ENCODE data around the gene CEP170B. TPM values are rescaled to one million over a fixed set of nuclear protein-coding genes. Genes with fewer than 3 reads are reported as not detected.

CEP170B gene
- total and polyA plus RNA-seq, 9 of the 15 experiments (the other 6 are each of a cell fraction or from before 2014, with no cell fraction given), result 0.01 to 10.2 (median 2.2) TPM

- no peak overlapping the region for H3K4me3 ChIP-seq
- no peaks in the 10 kb centered on the region for H3K36me3 ChIP-seq (ENCODE audit: control insufficient read depth, insufficient read depth, low read length)
- no peak overlapping the region for H3K4me2 ChIP-seq (ENCODE audit: insufficient read depth, low read length)
- DNase-seq (ENCODE audit: extremely low read depth in 1 of 4, low spot score in 3 of 4) (no peak), ATAC-seq (no peak), FAIRE-seq (no peak)
- no peak overlapping the region for H2AFZ ChIP-seq (ENCODE audit: low read depth, low read length)
- intact Hi-C loops (cut with micrococcal nuclease) (no loop called here), in situ Hi-C loops (cut with MboI) (no loop called here)
- H3K4me1 ChIP-seq (replicated peaks in 1 of 2; ENCODE audit: control insufficient read depth in 2 of 2, insufficient read depth in 2 of 2, low read length in 2 of 2), result peaks cover 0 to 13% of the 10 kb centered on the region in 2 experiments; a peak in 2 of 5 replicates
- H3K9me1 ChIP-seq (ENCODE audit: control insufficient read depth, insufficient read depth, low read length), result no peaks in the 10 kb centered on the region
- H4K20me1 ChIP-seq (replicated peaks; ENCODE audit: control insufficient read depth, insufficient read depth, low read length), result no peaks in the 10 kb centered on the region
- H3K27ac ChIP-seq (ENCODE audit: extremely low read depth, low read depth, low read length), result no peak overlapping the region
- WGBS (ENCODE audit: insufficient coverage, low coverage, missing lambda C conversion rate), result 43% methylated on average over 3 of the region's 4 CpGs
- no peak overlapping the region for H3K9ac ChIP-seq (ENCODE audit: insufficient read depth in 1 of 2, low read depth in 2 of 2, low read length in 2 of 2)
- TF ChIP-seq CBFA2T2 (conservative IDR thresholded peaks at IDR 0.05) (no peak), EGR1 (conservative IDR thresholded peaks at IDR 0.05) (no peak), IRF2 (CRISPR knock-in tag; IDR thresholded peaks at IDR 0.05) (no peak), NFYB (IDR thresholded peaks at IDR 0.05; ENCODE audit: extremely low read depth, insufficient read length) (no peak), CHCHD3 (CRISPR knock-in tag; IDR thresholded peaks at IDR 0.05) (no peak), SMARCB1 (IDR thresholded peaks at IDR 0.05; ENCODE audit: insufficient read length, low read depth) (no peak), MTF1 (CRISPR knock-in tag; IDR thresholded peaks at IDR 0.05; ENCODE audit: borderline replicate concordance) (no peak), SMAD3 (CRISPR knock-in tag; conservative IDR thresholded peaks at IDR 0.05) (no peak), KAT8 (IDR thresholded peaks at IDR 0.05; ENCODE audit: low read depth) (no peak), CBX8 (IDR thresholded peaks at IDR 0.05; ENCODE audit: borderline replicate concordance, extremely low read depth, low read depth, low read length, poor library complexity, severe bottlenecking) (no peak)
- TF ChIP-seq, protein P1, sequence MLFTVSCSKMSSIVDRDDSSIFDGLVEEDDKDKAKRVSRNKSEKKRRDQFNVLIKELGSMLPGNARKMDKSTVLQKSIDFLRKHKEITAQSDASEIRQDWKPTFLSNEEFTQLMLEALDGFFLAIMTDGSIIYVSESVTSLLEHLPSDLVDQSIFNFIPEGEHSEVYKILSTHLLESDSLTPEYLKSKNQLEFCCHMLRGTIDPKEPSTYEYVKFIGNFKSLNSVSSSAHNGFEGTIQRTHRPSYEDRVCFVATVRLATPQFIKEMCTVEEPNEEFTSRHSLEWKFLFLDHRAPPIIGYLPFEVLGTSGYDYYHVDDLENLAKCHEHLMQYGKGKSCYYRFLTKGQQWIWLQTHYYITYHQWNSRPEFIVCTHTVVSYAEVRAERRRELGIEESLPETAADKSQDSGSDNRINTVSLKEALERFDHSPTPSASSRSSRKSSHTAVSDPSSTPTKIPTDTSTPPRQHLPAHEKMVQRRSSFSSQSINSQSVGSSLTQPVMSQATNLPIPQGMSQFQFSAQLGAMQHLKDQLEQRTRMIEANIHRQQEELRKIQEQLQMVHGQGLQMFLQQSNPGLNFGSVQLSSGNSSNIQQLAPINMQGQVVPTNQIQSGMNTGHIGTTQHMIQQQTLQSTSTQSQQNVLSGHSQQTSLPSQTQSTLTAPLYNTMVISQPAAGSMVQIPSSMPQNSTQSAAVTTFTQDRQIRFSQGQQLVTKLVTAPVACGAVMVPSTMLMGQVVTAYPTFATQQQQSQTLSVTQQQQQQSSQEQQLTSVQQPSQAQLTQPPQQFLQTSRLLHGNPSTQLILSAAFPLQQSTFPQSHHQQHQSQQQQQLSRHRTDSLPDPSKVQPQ (CRISPR knock-in tag; IDR thresholded peaks at IDR 0.05; ENCODE audit: borderline replicate concordance), result no peak
- ChIA-PET POLR2A (no interaction called here), CTCF (ENCODE audit: low intra/inter-chr PET ratio) (no interaction called here)
- peaks cover 17 to 58% of the 10 kb centered on the region in 2 experiments for H3K27me3 ChIP-seq (ENCODE audit: control insufficient read depth in 2 of 2, insufficient read depth in 2 of 2, low read length in 2 of 2)
- H3K79me2 ChIP-seq (ENCODE audit: control insufficient read depth, insufficient read depth, low read length), result no peaks in the 10 kb centered on the region
- no peaks in the 10 kb centered on the region for H3K9me3 ChIP-seq (replicated peaks; ENCODE audit: control insufficient read depth, insufficient read depth, low read depth, low read length)
- no TSS peak for BruUV-seq (replicated peaks)
Observed at GRCh38 chr14:104845033-104845666, 19.9 kb upstream of the CEP170B start.

Data from K562 (cell line).